CD4-positive, alpha-beta T cell treated with Interleukin-12 subunit alpha and Interleukin-12 subunit beta, for 1 hour (primary cell): ENCODE data around the gene TCF19.

Experiments used
- DNase-seq: peaks from one replicate; pipeline ENCODE4 v3.0.0-alpha.2; 2020

TCF19 gene, protein sequence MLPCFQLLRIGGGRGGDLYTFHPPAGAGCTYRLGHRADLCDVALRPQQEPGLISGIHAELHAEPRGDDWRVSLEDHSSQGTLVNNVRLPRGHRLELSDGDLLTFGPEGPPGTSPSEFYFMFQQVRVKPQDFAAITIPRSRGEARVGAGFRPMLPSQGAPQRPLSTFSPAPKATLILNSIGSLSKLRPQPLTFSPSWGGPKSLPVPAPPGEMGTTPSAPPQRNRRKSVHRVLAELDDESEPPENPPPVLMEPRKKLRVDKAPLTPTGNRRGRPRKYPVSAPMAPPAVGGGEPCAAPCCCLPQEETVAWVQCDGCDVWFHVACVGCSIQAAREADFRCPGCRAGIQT

DNA sequence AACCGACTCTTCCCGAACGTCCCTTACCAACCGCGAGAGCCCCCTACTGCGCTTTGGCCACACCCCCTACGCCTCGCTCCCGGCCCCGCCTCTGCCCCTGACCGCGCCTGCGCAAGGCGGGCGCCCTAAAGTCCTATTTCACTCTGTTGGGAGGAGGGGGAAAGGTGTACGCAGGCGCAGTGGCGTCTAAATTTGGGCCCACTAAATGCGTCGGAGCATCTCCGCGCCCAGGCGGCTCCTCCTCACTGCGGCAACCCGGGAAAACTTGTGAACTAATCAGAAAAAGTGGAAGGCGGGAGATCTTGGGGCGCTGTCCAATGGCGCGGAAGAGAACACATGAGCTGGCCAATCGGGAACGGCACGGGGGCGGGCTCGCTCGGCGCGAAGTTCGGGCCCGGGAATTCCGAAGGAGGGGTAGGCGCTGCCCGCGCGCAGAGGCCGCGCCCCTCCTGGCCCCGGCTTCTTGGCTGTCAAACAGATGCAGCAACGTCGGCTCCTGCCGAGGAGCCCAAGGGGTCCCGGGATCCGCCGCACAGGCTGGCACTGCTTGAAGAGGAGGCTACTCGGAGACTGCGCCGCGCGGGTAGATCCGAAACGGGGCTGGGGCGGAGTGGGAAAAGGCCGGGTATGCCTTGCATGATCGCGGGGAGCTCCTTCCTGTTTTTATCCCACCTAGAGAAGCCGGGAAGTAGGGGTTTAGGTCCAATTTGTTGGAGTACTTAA lies at the start of gene TCF19:
Gene TCF19, plus strand, starts transcription at position 450 of the 723 bp plus-strand sequence. CDS start 881 bp downstream, outside the sequence.
- DNase-seq = peak; percentile 99

DNA sequence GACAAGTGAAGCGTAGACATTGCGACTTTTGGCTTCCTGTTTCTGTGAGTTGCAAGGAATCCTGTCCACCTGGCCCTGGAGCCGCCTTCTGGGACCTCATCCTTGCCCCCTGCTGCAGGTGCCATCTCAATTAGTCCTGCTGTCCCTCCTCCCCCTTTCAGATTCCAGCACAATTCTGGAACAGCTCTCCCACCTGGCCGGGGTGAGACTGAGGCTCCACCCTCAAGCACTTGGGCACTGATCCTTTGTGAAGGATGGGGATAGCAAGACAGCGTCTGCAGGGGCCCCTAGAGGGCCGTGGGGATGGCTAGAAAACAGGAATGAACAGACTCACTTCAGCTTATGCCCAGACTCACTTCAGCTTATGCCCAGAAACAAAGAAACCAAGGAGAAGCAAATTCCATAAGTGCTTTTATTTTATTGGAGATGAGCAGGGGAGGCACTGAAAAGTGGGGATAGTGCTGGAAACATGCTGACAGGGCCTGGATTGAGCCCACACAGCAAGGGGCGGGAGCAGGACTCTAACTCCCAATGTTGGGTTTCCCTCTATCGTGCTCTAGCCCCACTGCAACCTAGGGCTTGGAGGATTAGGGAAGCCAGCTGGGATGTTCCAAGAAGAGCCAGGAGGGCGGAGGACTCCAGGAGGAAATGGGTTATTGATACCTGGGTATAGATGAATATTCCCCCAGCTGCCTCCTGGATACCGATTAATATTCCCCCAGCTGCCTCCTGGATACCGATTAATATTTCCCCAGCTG lies 47.4 kb upstream of the TCF19 start:
- no peak for DNase-seq

DNA sequence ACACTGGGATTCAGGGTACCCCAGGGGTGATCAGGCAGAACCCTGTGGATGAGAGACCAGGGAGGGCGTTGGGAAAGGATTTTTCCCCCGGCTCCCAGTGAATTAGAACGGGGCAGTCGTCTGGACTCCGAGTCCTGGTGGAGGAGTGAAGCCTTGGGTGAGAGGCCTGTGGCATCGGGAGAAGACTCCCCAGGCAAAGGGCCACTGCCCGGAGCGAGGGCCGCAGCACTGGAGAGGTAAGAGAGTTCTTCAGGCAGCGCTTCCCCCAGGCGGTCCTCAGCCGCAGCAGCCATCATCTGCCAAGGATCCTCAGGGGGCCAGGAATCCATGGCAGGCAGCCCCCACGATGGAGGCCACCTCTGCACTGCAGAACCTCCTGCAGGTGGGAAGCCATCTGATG lies 46.7 kb upstream of the TCF19 start:
- no peak for DNase-seq

DNA sequence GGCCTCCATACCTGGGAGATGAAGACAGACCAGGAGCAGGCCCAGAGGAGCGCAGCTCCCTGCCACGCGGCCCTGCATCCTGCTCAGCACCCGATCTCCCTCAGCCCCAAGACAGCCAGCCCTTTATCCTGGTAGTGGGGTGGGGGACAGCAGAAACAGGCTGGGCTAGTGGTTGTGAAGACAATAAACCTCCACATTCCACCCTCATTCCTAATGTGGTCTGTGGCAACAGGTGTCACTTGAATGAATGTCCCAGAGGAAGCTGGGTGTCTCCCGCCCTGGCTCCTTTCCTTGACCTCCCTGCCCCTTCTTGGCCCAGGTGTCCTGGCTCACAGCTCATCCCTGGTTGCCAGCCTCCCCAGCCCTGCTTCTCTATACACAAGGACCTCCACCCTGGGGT lies 45.9 kb upstream of the TCF19 start, which contains the start of gene C6orf15:
Gene C6orf15, minus strand, starts transcription at position 98 of the 400 bp plus-strand sequence. Its CDS starts 20 bp downstream, at position 78.
- DNase-seq = no peak

DNA sequence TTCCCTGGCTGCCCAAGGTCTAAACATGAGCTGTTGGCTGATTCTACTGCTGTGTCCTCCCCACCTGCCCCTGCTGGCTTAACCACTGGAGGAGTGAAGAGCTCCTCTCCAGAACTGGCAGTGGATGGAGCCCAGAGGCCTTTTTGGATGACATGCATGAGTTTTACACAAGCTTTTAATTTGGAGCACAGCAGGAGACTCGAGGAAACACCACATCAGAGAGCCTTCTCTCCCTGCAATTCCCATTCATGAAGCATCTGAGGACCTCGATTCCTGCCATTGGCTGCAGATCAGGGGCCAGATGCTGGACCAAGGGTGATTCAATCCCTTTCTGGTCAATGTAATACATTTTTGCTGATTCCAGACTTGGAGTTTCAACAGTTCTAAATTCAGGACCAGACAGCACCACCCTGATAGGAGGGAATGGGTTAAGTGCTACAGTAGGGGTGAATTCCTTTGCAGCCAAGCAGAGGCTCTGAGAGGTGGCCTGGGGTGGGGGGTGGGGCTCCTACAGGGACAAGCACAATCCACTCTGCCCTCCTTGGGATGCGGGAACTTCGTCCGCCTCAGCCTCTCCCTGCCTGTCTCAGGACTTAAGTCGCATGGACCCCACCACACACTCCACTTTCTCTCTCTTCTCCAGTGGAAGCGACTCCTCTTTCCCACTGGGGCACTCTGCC lies 44.4 kb upstream of the TCF19 start:
- DNase-seq = no peak

DNA sequence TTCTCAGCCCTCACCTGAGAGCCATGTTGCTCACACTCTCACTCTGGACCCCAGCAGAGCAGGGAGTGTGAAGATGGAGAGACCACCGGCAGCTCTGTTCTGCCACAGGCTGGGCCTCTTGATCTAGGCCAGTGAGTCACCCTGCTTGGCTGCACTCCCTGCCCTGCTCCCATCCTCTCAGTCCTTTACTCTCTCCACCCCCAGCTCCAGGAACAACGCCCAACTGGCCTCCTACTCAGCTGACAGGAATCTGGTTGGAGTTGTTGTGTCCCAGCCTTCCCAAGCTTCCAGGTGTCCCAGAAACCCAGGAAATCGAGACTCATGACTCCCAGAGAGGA lies 43.9 kb upstream of the TCF19 start, which contains the start of gene PSORS1C1:
Gene PSORS1C1, plus strand, starts transcription at position 260 of the 338 bp plus-strand sequence. CDS start 14,833 bp downstream, outside the sequence.
- DNase-seq = no peak

DNA sequence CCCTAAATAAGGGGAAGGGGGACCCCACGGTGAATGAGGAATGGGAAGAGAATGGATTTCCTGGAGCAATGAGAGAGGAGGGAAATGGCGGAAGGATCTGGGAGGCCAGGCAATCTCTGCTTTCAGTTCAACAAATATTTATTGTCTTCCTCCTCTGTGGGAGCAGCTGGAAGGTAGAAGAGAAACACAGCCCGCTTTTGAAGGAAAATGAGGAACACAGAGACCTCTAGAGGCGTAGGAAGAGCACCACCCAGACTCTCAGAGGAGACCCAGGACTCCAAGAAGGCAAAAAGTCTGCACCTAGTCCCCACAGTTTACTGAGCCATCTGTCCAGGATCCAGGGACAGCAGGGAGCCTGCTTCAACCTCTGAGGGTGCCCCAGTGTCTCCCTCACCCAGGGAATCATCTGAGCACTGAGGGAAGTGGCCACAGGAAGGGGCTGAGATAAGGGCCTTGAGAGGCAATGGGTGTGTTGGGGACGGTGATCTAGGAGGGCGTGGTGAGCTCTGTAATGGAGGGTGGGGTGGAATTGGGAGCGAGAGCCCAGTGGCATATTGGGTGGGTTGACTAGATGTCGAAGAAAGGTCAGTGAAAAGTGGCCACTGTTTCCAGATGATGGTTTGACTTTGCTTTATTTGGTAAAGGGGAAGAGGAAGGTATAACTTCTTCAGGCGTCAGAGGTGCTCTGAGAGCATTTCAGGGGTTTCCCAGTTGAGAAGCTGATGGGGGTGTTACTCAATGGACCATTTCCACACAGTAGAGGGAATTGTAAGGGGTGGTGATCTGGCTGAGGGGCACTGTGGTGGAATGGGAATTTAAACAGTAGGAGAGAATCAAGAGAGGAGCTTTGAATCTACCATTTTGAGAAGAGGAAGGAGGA lies 43.2 kb upstream of the TCF19 start:
- DNase-seq = peak; percentile 17

DNA sequence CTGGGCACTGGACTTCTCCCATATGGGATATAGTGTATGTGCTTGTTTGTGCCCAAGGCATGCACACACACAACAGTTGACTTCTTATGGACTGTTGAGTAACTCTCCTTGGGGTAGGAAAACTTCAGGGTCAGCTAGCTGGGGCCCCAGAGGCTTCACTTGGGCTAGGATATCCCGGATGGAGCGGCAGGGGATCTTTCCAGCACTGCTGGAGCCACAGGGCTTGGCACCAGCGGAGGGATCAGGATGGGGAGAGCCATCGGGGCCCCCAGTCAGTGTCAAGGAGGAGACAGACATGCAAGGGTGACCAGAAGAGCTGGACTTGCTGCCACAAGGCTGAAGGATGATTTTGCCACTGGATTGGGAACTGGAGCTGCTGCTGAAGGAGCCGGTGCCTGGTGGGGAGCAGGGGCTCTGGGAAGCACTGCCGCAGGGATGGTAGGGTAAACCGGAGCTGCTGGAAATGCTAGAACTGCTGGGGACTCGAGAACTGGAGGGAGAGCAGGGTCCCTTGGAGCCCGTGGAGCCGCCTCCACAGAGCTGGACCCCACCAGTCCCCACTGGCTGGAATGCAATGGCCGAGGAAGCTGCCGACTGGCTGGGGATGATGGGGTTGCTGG lies 42.3 kb upstream of the TCF19 start:
- DNase-seq = no peak

DNA sequence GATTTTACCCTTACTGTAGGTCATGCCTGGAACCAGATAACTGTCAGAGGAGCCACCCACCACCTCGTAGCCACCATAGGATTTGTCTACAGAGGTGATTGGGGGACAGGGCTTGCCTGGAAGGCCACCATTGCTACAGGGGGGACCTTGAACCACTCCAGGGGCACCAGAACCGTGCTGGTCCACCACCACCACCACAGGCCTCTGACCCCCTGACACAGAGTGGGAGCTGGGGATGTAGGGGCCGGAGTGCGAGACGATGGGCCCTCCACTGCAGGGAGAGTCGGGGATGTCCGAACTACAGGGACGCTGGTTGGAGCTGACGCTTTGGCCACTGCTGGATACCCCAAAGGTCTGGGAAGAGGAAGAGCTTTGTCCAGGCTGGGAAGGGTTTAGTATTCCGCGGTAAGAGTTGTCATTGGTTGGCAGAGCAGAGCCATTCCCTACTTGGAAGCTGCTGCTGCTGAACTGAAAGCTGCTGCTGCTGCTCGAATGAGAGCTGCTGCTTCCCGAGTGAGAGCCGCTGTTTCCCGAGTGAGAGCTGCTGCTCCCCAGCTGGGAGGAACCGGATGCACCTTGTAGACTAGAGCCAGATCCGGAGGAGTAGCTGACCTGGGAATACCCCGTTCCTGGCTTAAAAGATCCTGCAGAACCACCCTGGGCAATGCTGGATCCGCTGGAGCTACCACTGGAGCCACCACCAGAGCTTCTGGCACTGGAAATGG lies 41.6 kb upstream of the TCF19 start:
- DNase-seq = no peak

DNA sequence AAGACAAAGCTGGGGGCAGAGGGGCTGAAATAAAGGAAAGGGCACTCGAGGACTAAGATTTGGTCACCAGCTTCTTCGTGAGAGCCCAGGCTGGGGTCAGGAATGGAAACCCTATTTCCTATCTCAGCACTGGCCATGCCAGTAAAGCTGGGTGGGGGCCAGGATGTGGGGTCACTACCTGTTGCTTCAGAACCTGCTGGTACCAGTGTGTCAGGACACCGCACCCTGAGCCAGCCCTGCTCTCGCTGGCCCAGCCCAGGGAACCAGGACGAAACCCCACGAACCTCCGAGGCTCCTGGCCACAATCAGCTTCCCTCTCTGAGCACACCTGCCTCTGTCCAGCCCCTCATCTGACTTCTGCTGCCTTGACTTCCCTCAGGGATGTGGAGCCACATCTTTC lies 40.2 kb upstream of the TCF19 start:
- no peak for DNase-seq

DNA sequence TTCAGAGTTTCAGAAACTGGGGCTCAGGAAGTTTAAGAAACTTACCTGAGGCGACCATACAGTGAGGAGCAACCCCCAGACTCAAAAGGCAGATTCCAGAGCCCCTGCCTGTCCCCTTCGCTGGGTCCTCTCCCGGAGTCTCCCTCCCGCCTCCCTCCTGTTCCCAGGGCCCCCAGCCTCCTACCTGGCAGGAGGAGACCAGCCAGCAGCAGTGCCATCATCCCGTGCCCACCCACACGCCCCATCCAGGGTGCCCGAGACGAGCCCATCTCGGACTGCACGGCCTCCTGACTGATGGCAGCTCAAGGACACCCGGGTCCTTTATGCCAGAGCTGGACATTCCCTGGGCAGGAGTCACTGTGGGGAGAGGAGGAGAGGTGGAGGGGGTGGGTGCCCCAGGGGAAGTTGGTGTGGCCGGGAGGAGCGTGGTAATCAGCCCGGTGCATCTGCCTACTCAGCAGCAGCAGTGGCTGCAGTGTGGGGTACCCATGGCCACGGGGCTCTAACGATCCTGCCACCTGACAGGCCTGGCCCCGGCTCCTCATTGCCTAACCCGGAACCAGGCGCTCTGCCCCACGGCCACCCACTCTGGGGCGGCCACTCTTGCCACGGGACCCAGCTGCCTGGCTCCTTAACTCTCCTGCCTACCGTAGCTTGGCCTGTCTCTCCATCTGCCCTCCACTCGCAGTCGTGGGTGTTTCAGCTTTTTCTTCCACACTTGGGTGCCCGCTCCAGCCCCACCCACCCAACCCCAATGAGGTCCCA lies 38.1 kb upstream of the TCF19 start, which contains the start of gene CDSN:
Gene CDSN, minus strand, starts transcription at position 296 of the 765 bp plus-strand sequence. Its CDS starts 27 bp downstream, at position 269.
- DNase-seq = no peak

DNA sequence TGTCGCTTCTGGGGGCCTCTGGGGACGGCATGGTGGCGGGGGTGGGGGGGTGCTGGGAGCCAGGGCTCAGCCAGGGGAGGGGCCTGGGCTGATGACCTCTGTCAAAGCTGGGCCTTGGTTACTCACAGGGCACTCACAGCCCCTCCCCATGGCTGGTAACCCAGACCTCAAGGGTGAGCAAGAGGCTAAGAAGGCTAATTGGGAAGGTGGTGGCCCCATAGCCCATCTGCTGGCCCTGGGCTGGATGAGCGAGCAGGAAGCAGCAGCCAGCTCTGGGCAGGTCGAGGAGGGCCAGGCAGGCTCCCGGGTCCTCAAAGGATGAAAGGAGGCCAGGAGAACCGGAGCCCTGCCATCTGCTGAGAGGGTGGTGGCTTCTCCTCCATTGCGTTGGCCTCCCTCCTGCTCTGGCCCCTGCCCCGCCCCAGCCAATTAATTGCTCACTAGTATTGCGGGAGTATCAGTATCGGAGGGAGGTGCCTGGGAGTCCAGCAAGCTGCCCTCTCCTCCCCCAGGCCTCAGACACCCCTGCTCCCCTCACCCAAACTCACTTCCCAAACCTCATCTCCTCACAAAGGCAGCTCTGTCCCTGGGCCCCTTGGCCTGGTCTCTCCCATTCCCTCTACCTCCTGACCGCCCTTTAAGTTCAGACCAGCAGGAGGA lies 37.1 kb upstream of the TCF19 start:
- DNase-seq = no peak

DNA sequence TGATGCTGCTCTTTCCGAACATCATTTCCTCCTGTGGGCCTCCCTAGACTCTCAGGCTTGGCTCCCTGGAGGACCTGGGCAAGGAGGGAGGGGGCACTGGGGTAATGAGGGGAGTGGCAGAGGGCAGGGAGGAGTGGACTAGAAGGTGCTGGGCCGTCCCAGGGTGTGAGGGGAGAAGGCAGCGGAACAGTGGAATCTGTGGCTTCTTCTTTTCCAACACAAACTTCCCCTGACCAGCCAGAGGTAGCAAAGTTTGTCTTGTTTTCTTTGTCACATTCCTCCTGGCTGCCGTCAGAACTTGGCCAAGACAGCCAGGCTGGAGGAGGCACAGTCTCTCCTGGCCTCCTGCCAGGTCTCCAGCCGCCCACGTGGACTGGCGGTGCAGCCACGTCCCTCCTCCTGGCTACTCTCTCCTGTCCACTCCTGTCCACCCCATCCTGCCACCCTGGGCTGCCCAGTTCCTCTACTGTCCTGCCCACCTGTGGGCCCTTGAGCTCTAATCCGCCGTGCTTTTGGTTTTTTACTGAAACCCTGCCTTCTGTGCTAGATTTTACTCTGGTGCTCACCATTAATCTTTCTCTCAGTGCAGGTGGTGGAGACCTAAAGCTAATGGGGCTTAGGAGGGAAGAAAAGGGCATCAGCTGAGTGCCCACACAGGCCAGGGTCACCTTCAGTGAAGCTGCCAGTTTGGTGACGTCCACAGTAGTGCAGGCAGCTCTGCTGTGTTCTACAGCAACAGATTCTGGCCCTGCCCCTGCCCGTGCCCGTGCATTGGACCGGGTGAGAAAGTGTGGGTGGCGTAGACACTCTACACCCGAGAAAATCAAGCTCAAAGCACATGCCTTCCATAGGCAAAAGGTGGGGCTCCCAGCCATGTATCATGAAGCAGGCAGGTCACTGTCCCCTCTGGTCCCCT lies 35.3 kb upstream of the TCF19 start:
- DNase-seq = no peak

DNA sequence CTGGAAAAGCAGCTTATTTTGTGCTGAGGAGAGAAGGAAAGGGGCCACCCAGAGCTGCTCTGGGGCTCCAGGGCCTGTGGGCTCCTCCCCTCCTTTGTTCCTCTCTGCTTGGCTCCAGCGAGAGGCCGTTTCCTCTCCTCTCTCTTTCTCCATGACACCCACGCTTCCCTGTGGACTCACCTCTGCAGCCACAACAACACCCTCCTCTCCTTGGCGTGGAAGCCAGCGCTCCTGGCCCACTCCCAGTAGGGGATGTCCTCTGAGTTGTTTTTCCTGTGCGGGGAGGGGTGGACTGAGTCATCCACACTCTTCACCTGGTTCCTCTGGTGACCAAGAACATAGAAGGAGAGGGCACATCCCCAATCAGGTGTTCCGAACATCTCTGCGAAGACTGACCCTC lies 33.2 kb upstream of the TCF19 start:
- DNase-seq = no peak

DNA sequence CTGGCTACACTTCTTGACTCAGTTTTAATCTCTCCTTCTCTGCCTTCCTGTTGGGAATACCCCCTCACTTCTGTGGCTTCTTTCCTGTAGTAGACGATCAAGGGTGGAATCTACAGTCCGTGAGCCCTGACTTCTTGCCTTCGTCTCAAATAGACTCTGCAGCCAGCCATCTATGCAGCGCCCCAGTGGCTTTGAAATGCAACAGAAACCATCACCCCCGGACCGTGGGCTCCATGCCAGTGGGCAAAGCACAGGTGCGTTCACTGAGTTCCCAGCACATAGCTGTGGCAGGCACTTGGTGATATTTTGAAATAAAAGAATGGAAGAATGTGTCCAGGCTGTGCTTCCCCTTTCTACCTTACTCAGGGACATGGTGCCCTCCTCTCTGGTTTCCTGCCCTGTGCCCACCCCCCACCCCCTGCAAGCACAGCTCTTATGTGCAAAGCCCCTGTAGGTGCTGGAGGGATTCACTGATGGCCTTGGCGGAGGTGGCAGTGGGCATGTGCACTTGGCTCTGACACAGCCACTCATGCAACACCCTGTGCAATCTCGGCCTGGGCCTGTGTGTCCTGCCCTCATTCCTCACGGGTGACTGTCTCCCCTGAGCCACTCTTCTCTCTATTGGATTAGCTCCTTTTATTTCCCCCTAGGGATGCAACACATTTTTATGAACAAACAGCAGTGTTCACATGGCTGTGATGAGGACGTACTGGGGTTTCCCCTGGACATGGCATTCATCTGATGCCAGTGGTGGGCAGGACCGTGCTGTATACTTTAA lies 32.6 kb upstream of the TCF19 start:
- DNase-seq = no peak

DNA sequence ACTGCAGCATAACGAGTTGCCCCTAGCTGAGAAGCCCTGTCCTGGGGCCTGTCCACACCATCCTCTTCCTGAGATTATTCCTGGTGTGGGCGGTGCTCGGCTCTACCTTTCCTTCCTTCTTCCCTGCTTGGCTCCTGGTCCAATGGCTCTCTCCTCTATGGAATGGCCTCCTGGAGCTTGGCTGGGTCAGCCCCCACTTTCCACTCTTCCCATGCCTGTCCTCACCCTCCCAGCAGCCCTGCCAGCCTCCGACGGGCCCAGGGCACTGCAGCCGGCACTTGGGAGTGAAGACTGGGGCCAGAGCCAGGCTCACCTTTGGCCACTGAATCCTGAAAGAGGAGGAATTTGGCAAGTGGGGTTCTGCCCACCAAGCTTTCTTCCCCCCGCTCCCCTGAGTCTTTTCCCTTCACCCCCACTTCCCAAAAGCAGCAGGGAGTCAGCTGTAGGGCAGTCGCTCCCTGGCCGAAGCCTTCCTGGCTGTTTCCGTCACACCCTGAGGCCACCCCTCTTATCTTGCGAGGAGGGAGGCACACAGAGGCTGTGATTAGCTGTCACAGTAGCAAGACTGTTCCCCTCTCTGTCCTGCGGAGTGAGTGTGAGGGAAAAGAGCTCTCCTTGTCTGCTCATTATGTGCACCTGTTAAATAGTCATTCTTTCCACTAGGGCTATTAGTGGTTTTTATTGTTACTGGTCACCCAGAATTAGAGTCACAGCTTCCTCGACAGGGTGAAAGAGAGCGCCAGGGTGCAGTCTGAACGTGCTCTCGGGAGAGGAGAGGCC lies 31.8 kb upstream of the TCF19 start:
- no peak for DNase-seq
